ENCODE results near the gene PPP1R7.
A peak's percentile ranks its signal among the peaks of the same experiment; 100 is the strongest.

The PPP1R7 gene

GRCh38 chr2:241142593-241142992 lies 7.7 kb upstream of the PPP1R7 start:
- TF ChIP-seq CTCF (IDR thresholded peaks at IDR 0.05; ENCODE audit: low read depth, low read length): no peak
- H3K4me3 ChIP-seq (ENCODE audit: low read depth, low read length): no peak overlapping the region

- no peak overlapping the region for H3K4me3 ChIP-seq (ENCODE audit: low read depth, low read length)
Observed at GRCh38 chr2:241146286-241146685, 4.0 kb upstream of the PPP1R7 start.

GRCh38 chr2:241147336-241147735 lies 2.9 kb upstream of the PPP1R7 start:
- TF ChIP-seq CTCF (IDR thresholded peaks at IDR 0.05; ENCODE audit: low read depth, low read length): no peak
- H3K4me3 ChIP-seq (ENCODE audit: low read depth, low read length): no peak overlapping the region

More at GRCh38 chr2:241146286-241146685, 4.0 kb upstream of the PPP1R7 start:
- TF ChIP-seq CTCF (IDR thresholded peaks at IDR 0.05; ENCODE audit: low read depth, low read length): no peak

- peak overlapping the region; percentile 92 for H3K4me3 ChIP-seq (ENCODE audit: low read depth, low read length)
- no peak for TF ChIP-seq CTCF (IDR thresholded peaks at IDR 0.05; ENCODE audit: low read depth, low read length)
Observed at GRCh38 chr2:241148239-241148638, 2.0 kb upstream of the PPP1R7 start.

GRCh38 chr2:241148891-241149674 lies 1.2 kb upstream of the PPP1R7 start, which contains the start of gene PASK:
Gene PASK (minus strand): TSS chr2:241149472. CDS start chr2:241143032, 6,440 bp downstream.
- TF ChIP-seq CTCF (IDR thresholded peaks at IDR 0.05; ENCODE audit: low read depth, low read length): no peak
- peak within 1 kb of the TSS; percentile 92 for H3K4me3 ChIP-seq (ENCODE audit: low read depth, low read length)

GRCh38 chr2:241149675-241149924 lies 667 bp upstream of the PPP1R7 start:
- TF ChIP-seq CTCF (IDR thresholded peaks at IDR 0.05; ENCODE audit: low read depth, low read length): no peak
- peak overlapping the region; percentile 92 for H3K4me3 ChIP-seq (ENCODE audit: low read depth, low read length)

GRCh38 chr2:241150660-241151530 lies 628 bp downstream of the PPP1R7 start:
- no peak for TF ChIP-seq CTCF (IDR thresholded peaks at IDR 0.05; ENCODE audit: low read depth, low read length)
- peak overlapping the region; percentile 92 for H3K4me3 ChIP-seq (ENCODE audit: low read depth, low read length)
